ENCODE results near the gene TRIM15.
A peak's percentile ranks its signal among the peaks of the same experiment; 100 is the strongest.
"Not testable (repeated sequence)": the region's sequence is repeated elsewhere in the genome, so short reads cannot be mapped to it uniquely, and the experiment has no call there.

TRIM15 gene

DNA sequence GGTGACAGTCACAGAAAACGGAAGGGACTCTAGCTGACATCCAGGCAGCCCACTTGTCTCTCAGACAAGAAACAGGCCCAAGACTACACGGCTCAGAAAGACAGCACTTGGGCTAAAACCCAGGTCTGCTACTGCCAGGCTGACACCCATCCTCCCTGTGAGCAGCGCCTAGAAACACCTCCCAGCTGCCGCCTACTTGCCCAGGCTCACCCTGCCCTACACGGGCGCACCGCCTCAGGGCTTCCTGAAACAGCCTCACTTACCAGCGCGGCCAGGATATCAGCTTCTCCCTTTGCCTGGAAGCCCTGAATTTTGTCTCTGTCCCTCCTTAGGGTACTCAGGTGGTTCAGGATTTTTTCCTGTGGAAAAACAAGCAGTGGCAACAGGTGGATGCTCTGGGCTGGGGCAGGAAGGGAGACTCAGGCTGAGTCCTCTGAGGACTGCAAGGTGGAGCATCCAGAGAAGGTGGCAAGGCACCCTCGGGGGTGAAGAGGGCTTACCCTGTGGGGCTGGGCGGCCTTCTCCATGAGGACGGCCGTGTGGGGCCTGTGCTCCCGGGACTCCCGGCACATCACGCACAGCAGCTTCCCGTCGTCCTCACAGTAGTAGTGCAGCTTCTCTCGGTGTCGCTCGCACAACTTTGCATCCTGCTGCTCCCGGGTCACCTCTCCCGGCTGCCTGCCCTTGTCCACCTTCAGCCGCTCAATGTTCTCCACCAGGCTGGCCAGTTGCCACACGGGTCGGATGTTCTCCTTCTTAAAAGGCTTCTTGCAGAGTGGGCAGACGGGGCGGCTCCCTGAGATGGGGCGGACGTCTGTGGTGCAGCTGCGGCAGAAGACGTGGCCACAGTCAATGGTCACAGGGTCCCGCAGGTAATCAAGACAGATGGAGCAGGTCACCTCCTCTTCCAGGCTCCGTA, 35.1 kb downstream of the TRIM15 start:
- no peak for DNase-seq (ENCODE audit: low spot score)

DNA sequence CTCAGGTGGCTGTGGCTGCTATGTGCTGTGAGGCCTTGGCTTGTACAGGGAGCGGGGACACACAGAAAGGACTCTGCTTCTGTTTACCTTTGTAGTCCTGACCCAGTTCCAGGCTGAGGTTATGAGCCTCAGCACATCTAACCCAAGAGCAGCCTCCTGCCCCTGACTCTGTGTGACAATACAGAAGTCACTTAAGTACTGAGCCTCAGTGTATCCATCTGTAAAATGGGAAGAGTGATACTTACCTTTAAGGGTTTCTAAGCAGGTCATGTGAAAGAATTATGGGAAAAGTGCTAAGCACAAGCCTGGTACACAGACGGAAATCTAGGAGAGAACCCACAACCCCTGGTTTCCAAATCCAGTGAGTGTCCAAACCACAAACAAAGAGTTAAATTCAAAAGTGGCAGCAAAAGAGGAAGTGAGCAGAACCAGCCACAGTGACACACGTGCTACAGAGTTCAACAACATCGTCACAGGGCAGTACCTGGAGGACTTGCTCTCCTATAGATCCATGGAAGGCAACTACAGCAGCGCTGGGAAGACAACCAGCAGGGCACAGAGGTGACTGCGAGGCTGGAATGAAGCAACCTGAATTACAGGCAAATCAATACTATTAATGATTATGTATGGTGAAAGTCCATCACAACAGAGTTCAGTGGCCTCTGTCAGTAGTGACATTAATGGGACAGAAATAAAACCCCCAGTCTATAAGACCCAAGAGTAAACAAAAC, 37.4 kb downstream of the TRIM15 start:
- no peak for DNase-seq (ENCODE audit: low spot score)

DNA sequence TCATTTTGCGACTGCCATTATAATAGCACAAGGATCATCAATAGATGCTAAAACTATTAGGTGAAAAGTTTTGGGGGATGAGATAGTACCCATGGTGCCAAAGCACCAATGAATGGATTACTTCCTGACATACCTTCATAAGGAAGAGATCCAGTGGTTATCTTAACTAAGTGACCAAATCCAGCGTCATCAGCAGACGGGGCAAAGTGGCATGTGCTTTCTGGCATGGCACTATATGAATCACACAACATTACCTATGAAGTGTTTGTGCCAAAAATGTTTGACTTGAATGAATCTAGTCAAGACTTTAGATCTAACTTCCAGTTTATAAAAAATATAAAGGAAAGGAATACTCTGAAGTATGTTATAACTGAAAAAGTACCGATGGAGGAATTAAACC, 39.0 kb downstream of the TRIM15 start:
- no peak for DNase-seq (ENCODE audit: low spot score)

DNA sequence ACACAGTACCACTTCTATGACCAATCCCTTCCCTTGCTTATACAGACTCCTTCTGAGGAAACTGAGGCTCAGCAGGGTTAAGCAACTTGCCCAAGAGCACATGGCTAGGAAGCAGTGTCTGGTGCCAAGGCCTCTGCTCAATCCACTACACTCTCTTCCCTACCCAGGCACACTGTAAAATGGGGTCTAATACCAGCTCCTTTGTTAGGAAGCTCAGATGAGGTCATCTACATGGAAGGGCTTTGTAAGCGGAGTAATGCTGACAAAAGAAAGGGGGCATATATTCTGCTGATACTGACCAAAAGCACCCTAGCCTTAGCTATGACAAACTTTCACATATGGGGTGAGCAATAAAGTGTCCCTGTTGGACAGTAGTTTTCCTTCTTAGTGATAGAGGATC, 40.8 kb downstream of the TRIM15 start:
- DNase-seq (ENCODE audit: low spot score), result no peak

GRCh38 chr6:30206152-30206551, 42.8 kb downstream of the TRIM15 start:
- DNase-seq (ENCODE audit: low spot score), result no peak

DNA sequence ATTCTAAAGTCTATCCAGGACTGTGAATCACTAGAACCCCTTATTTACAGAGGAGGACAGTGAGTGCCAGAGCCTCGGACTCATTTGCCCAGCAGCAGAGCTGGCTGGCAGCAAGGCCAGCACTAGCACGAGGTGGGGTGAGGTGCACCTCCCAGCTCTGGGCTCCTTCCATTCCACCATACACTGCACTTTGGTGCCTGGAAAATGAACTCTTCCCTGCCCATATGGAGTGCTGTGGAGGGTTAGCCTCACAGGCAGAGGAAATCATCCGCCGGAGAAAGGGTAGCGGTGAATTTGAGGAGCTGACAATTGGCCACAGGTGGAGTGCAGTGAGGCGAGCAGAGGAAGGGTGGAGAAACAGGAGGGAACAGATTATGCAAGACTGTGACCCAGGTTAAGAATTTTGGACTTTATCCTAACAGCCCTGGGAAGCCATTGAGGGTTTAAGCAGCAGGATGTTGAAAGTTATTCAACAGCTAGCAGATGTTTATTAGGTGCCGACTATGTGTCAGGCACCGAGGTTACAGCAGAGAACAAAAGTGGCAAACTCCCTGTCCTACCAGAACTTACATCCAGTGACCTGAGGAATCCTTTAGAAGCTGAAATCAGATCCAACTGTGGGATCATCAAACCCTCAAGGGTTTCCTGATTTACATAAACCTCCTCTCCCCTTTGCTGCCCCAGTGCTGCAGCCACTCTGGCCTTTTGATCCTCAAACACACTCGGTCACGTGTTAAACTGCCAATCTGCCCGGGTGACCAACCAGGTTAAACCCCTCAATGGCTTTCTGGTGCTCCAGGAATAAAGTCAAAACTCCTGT, 43.7 kb downstream of the TRIM15 start:
- DNase-seq (ENCODE audit: low spot score), result no peak

- no peak for DNase-seq (ENCODE audit: low spot score)
These were observed 44.4 kb downstream of the TRIM15 start for GRCh38 chr6:30207619-30208295.

GRCh38 chr6:30211306-30211705, 48.0 kb downstream of the TRIM15 start:
- DNase-seq (ENCODE audit: low spot score), result no peak

DNA sequence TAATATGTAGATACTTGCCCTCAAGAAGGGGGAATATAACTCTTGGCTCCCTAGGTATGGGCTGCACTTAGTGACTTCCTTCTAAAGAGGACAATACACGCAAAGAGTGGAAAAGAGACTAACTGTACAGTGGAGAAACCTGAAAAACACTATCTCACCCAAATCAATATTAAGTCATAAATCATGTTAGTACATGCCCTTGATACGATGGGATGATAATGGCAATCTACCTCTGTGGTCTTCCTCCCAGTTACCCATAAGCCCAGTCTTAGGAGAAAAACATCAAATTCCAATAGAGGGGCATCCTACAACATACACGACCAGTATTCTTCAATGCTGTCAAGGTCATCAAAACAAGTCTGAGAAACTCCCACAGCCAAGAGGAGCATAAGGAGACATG, 48.6 kb downstream of the TRIM15 start:
- DNase-seq (ENCODE audit: low spot score), result no peak

DNA sequence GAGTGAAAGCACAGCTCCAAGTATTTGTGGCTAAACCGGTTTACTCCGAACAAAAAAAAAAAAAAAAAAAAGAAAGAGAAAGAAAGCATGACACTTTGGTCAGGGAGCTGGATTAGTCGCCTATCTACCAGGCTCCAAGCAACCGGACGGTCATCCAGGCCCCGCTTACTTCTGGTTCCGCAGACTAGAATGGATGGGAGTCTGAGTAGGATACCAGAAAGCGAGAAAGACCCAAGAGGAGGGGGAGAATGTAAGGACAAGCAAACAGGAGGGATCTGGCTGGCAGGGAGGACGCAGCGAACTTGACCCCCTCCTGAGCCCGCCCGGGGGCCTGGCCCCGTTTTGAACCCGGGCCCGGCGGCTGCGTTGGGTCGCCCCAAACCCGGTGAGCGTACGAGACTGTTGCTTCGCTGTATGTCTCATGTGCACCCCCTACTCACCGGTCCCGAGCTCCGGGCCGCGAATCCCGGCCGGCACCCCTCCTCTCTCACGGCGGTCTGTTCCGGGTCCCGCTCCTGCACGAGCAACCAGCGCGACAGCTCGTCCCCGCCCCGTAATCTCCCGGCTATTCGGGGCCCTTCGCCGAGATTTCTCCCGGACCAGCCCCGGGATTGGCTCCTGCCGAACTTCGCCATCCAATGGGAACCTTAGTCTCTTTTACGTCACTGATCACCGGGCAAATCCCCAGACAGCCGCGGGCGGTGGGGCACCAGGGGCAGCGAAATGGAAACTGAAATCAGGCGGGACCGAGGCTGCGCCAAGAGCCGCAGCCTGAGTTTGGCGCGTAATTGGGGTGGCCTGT, 49.7 kb downstream of the TRIM15 start, which contains the start of gene TRIM26:
Gene TRIM26 (minus strand): TSS at position 542 of the 802 bp plus-strand sequence. CDS start 14,303 bp downstream, outside the sequence.
- DNase-seq (ENCODE audit: low spot score), result peak; percentile 98

- no peak for DNase-seq (ENCODE audit: low spot score)
These were observed 50.3 kb downstream of the TRIM15 start for GRCh38 chr6:30213667-30213956.

DNA sequence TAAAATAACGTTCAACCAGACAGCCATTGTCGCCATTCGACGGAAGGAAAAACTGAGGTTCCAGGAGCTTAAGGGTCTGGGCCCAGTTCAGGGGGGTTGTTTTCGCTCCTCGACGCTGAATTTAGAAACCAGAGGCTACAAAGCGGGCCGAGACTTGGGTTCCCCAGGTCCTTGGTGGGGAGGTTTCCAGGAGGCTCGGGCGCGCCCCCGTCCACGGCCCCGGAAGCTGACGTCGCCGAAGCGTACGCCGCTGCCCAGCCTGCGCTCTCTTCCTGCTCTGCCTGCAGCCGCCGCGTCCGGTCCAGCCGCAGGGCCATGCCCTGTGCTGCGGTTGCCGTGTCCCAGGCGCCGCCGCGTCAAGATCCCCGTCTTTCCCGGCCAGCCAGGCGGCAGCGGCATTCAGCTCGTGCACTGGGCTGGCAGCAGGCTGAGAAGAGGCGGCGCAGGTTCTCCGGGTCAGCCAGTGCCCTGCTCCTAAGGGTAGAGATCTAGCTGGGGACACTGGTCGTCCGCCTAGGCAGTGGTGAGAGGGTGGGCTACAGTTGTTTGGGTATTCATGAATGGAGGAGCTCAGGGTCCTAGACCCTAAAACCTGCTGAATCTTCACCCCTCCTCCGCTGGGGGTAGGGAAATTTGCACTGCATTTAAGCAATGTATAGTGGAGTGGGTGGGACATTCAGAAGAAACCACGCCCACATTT, 50.8 kb downstream of the TRIM15 start:
- DNase-seq (ENCODE audit: low spot score), result peak; percentile 66

- DNase-seq (ENCODE audit: low spot score), result no peak
These were observed 51.3 kb downstream of the TRIM15 start for GRCh38 chr6:30214657-30214982.

DNA sequence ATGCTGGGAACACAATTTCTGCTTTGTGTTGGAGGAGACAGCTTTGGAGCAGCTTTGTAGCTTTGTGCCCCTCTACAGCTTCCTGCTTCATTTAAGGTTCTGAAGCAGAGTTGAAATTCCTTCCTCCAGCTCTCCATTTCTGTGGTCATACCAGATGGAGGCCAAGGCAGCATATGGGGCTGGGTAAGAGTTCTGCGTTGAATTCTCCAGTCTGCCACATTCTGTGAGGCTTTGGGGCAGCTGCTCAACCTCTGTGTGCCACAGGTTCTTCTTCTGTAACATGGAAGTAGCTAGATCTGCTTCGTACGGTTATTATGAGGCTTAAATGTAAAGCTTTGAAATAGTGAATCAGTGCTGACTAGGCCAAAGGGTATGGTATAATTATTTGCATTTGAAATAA, 52.8 kb downstream of the TRIM15 start:
- DNase-seq (ENCODE audit: low spot score), result no peak

DNA sequence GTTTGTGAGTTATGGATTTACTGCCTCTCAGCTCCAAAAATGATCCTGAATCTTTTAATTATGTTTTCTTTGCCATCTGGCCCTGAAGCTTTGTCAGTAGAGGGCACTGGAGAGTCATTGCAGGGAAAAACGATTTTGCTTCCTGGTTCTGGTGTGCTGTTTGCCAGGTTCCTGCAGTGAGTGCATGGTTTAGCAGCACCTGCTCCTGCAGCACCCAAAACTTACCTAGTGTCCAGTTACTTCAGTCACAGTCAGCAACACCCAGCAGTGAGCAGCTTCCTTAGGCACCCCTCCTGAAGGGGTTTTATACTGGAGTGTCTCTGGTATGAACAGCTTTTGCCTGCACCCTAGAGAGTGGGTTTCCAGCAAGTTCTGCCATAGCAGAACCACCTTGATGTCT, 55.9 kb downstream of the TRIM15 start:
- peak; percentile 69 for DNase-seq (ENCODE audit: low spot score)

- not testable (repeated sequence) for DNase-seq (ENCODE audit: low spot score)
These were observed 58.0 kb downstream of the TRIM15 start for GRCh38 chr6:30221395-30221794.

GRCh38 chr6:30221956-30222355, 58.6 kb downstream of the TRIM15 start:
- DNase-seq (ENCODE audit: low spot score), result not testable (repeated sequence)
